Measurements from ENCODE around the gene CERS6.

The CERS6 gene

DNA sequence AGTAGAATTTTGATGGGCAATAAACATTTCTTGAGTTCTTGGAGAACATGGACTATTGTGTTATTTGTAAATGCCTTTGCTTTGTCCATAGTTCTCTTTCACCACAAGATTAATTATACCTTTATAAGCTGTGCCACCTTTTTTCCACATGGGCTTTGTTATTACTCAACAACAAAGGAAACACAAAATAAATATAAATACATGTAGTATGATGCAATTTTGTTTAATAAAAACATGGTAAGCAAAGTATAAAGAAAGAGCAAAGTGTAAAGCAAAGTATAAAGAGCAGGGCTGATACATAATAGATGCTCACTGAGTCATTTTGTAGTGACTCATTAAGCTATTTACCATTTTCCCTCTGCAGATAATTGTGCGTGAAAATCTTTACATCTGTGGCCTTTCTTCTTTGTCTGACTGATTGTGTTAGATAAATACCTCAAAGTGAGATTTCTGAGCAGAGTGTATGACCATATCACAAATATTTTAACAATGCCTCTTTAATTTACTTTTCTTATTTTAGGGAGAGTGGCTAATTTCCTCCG, 80.9 kb downstream of the CERS6 start:
- no peak for DNase-seq

GRCh38 chr2:168538133-168538532, 82.1 kb downstream of the CERS6 start:
- no peak for DNase-seq

DNA sequence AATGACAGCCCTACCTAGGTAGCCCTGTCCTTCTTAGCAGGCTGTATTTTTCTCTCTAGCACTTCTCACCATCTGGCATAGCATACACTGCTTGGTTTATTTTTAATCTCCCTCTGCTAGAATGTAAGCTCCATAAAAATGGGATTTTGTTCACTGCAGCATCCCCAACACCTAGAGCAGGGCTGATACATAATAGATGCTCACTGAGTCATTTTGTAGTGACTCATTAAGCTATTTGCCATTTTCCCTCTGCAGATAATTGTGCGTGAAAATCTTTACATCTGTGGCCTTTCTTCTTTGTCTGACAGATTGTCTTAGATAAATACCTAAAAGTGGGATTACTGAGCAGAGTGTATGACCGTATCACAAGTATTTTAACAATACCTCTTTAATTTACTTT, 82.5 kb downstream of the CERS6 start:
- DNase-seq = no peak

- no peak for DNase-seq
These were observed 83.9 kb downstream of the CERS6 start for GRCh38 chr2:168539945-168540344.

DNA sequence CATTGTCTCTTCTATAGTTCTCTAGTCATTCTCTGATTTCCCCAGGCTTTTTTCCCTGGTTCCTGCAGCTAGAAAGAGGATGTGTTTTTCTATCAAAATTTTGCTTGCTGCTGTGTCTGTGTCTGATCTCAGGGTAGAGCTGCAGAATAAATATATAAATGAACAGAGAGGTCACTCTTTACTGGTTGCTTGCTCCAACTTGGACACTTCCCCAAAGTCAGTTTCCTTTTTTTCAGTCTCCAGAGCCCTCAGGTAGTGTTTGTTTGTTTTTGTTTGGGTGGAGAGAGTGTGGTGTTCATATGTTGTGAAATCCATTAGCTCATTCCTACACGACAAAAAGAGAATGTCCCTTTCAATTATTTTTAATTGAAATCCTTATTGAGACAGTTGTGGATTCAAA, 85.8 kb downstream of the CERS6 start:
- DNase-seq = no peak

DNA sequence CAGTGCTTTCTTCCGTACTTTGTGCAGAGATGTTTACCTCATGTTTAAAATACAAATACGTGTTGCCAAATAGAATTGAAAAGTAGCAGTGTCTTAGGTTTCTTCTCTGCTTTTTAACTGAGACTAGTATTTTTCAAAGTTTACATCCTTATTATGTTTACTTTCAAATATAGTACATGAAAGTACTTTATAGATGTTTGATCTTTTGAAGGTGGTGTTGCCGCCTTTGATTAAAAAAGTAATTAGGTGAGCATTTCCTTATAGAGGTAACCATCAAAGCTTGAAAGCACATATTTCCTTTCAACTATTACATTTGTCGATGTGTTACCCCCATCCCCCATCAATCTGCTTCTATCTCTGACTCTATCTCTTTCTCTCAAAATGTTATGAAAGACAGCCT, 87.0 kb downstream of the CERS6 start:
- DNase-seq = no peak

GRCh38 chr2:168543935-168544334, 87.9 kb downstream of the CERS6 start:
- DNase-seq = no peak

DNA sequence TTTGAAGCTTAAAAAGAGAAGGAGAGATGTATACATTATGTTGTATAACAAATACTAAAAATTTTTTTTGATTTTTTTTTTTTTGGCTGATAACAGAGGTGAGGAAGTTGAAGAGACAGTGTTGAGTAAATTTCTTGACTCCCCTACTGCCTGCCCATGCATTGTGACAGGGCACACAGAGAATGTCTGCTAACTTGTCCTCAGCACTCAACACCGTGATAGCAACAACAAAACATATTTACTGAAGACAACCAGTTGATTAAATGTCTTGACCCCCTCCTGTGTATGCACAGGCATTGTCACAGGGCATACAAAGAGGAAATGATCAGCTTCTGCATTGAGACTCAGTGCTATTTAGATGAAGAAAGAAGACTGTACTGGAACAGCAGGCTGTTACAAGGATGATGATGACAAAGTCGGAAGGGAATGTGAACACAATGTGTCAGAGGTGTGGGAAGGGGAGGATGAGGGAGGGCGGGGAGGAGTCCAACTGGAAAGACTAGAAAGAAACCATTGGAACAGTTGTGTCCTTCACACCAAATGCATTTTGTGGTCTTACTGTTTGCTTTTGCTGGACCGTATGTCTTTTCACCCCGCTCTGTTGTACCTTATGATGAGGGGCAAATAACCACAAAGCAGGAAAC, 89.5 kb downstream of the CERS6 start:
- DNase-seq = no peak

DNA sequence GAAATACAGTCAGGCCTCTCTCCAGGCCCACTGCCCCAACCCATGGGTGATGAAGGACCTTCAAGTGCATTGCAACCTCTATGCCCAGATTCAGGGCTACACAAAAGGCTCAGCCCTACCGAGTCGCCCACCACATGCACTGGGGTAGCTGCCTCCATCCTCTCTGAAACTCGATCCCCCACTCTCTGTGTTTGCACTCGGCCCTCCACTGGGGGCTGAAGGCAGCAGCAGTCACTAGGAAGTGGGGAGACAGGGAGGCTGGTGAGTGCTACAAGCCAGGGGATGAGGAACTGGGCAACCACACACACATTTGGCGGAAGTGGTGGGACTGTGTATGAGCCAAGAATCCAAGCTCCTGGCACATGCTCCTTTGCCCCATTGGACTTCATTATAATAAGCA, 94.6 kb downstream of the CERS6 start:
- peak; percentile 31 for DNase-seq

DNA sequence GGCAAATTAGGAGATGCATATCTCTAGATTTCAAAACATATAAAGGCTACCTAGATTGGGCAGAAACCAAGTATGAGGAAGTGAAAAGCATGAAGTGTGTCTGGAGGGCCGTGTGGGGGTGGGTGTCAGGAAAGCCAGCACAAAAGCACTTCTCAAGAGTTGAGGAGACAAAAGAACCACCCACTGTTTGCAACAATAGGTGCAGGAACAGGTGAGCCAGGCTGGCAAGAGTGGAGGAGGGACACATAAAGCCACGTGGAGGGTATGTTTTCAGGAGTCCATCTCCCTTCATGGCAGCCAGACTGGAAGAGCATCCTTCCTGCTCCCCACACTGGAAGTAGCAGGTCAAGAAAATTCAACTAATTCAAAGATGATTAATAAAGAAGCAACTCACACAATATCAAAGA, 96.4 kb downstream of the CERS6 start:
- DNase-seq = peak; percentile 5

DNA sequence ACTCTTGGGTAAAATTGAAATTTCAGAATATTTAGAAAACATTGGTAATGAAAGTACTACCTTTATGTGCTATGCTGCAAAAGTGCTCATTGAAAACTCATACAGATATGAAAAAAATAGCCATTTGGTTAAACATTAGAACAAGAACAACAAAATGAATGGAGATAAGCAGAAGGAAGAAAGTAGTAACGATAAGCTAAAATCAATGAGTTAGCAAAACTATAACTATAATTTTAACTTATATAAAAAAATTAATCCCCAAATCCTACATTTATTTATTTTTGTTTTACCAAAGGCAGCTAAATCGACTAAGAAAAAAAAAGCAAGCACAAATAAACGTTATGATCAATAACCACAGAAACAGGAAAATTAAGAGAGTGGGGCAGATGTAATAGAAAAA, 99.2 kb downstream of the CERS6 start:
- no peak for DNase-seq

DNA sequence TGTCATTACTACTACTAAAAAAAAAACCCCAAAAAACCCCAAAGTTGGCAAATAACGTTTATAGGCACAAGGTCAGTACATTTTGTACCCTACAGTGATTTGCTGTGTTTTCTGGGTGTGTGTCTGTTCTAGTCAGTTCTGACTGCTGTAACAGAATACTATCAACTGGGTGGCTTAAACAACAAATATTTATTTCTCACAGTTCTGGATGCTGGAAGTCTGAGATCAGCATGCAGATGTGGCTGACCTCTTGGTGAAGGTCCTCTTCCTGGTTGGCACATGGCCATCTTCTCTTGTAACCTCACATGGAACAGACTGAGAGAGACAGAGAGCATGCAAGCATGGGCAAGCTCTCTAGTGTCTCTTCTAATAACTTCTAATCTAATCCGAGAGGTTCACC, 103.1 kb downstream of the CERS6 start:
- no peak for DNase-seq

- no peak for DNase-seq
These were observed 104.9 kb downstream of the CERS6 start for GRCh38 chr2:168560817-168561499.

DNA sequence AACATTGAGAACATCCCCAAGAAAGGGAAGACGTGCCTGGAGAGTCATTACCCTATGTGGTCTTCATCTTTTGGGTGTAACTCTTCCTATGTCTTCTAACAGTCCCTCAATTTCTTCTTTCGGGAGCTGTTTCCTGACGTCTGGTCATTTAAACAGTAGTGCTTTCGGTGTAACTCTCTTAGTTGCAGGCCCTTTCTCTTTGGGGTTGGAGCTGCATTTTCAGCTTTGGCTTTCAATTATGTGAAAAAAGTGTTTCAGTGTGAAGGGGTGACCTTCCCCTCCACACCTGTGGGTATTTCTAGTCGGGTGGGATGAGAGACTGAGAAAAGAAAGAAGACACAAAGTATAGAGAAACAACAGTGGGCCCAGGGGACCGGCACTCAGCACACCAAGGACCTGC, 105.9 kb downstream of the CERS6 start:
- no peak for DNase-seq

DNA sequence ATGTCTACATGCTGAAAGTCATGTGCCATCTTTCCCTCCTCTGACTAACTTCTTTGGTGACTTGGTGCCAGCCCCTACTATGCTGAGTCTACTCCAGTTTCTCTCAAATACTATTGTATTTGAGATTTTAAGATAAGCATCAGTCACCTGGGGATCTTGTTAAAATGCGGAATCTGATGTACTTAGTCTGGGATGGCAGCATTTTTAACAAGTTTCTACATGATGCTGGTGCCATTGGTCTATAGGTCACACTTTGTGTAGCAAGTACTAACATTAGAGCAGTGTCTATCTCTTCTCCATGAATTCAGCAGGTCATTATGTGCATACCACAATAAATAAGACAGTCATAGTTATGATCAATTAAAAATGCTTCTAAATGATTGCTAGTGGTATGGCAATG, 106.9 kb downstream of the CERS6 start:
- DNase-seq = no peak

DNA sequence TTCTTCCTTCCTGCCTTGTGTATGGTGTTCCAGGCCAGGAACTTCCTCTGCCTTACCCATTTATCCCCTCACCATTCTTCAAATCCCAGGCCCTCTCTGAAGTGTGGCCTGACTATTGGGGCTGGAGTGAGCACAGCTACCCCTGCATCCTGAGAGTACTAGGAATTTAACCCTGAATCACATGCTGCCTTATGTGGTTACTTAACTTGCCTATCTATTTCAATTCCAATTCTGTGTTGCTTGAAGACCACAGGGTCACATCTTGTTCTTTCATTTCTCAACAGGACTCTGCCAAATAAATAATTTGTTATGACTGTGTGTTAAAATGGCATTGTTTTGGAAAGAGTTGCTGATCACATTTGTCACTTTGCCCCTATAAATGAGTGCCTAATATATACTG, 108.6 kb downstream of the CERS6 start:
- no peak for DNase-seq

DNA sequence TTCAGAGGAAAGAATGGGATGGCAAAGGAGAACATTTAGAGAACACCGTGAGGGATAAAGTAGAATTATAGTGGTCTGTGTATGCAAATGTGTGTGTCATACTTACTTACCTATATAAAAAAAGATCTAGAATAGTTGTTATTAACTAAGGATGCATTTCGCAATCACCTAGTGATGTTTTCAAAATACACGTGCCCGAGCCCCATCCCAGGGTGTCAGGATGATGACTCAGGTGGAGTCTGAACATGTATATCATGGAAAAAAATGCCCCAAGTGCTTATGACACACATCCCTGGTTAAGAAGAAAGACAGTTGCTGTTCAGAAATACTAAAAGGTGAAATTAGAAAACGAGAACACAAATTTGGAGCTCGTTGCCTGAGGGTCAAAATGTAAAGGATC, 109.0 kb downstream of the CERS6 start:
- no peak for DNase-seq

DNA sequence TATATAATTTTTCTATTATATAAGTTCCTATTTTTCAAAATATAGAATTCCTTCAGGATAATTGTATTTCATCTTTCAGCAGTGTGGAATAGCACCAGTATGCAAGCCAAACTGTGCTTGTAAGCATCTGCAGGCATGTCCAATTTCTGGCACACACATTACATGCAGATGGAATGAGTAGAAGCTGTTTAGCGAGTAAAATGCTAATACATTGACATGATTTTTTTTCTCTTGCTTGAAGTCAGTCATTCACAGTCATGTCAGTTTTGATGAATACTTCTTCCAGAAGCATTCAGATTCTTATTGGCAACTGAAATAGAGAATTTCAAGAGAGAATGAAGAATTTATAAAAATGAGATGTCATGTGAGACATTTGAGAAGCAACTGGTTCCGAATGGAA, 109.4 kb downstream of the CERS6 start:
- DNase-seq = no peak

DNA sequence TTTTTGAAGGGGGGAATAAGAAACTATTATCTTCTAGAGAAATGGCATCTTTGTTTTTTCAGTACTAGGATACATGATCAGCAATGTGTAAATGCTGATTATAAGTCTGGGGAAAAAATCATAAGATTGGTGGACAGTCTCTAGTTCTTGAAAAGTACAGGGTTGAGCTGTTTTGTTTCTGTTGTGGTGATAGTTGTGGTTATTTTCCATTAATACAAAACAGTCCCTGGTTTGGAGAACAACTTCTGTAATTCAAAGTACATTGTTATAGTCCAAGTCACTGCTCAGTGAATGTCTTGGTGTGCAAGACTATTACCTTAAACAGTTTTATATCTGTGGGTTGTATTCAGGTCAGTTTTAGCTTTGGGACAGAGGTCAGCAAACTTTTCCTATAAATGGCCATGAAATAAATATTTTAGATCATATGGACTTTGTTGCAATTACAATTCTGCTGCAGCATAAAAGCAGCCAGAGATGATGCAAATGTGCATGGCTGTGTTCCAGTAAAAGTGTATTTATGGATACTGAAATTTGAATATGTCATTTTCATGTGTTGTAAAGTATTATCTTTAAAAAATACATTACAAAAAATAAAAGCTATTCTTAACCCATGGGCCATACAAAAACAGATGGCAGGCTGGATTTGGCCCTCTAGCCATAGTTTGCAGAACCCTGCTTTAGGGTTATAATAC, 111.0 kb downstream of the CERS6 start:
- DNase-seq = no peak

GRCh38 chr2:168567836-168568235, 111.8 kb downstream of the CERS6 start:
- no peak for DNase-seq

DNA sequence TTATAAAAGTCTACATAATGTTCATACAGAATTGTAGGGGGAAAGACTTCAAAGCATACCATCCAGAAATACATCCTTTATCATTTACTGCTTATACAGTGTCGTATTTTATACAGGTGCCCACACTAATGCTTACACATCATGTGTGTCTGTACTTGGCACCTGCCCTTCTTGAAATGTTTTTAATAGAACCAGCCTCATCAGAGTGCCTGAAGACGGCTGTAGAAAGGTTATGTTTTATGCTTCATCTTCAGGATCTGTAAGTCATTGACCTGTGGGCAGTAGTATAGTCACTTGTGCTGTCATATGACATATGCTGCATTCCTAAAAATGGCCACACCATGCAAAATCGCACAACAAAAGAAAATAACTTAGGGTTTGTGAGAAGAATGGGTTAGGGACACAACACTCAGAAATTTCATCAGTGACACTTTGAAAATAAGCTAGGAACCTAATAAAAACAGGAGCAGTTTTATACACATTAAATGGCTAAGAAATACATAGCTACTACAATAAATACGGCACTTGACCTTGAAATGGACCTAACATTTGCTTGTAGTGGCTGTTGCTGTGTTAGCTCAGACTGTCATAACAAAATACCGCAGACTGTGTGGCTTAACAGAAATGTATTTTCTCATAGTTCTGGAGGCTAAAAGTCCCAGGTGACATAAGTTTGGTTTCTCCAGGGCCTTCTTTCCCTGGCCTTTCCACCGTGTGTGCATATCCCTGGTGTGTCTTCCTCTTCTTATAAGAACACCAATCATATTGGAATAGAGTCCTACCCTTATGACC, 112.6 kb downstream of the CERS6 start:
- DNase-seq = no peak

DNA sequence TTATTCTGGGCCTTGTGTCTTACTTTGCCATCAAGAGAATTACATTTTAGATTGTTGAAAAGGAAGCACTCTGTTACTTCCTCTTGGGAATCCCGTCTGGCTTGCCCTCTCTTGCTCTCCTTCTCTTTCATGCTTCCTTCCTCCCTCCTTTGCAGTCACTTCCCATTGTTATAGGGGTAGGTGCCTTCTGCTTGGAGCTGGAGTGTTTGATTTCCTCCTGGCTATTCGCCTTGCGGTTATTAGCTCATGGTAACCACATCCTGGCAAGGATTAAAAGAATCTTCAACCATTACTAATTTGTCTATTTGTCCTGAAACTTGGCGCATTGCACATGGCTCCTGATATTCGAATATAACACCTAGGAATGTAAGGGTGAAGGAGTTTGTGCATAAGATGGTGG, 115.0 kb downstream of the CERS6 start:
- DNase-seq = no peak
